Renal cortex interstitium (tissue), 11 donors: ENCODE data around the gene GRIN3B. TPM values are rescaled to one million over a fixed set of nuclear protein-coding genes. Genes with fewer than 3 reads are reported as not detected.

Experiments used
- DNase-seq, 11 donors: peaks; one replicate each; pipeline ENCODE4 v3.0.0-alpha.2; 2013; ENCODE audit warnings: low read depth in 9 of 11, low spot score in 4 of 11; ENCODE audit errors: extremely low read depth in 1 of 11
- polyA plus RNA-seq, 3 donors: library from polyadenylated mRNA; unstranded; fragments of 120-200 nt; gene quantifications; one replicate each; pipeline ENCODE4 v1.2.1, GENCODE V29; 2013; ENCODE audit not compliant: insufficient read length in 3 of 3

Gene GRIN3B
- polyA plus RNA-seq, 3 donors = 0.37 to 2.0 (median 1.2) TPM

DNA sequence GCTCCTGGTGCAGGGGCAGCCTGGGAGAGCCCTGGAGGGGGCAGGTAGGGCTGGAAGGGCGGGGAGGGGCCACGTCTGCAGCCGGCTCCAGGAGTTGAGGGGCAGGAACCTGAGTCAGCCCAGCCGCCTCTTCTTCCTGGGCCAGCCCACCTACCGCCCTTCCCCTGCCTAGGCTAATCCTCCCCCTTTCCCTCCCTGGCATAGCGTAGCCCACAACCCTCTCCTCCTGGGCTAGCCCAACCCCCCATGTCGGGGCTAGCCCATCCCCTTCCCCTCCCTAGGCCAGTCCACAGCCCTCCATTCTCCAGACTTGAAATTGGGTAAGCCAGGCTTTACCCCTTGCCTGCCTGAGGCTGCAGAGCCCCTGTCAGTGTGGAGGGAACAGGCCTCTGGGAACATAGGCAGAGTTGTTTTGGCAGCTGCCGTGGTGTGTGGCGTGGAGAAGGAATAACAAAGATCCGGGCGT lies 36.7 kb upstream of the GRIN3B start:
- DNase-seq = no peak

DNA sequence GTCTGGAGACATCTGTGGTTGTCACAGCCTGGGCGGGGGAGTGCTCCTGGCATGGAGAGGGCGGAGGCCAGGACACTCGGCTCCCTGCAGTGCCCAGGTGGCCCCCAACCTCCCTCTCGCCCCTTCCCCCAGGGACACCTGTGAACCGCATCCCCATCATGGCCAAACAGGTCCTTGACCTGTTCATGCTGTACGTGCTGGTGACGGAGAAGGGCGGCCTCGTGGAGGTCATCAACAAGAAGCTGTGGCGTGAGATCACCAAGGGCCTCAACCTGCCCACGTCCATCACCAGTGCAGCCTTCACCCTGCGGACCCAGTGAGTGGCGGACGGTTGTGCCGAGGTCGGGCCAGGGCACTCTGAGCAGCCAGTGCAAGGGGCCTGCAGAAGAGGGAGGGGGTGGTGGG lies 36.1 kb upstream of the GRIN3B start:
- DNase-seq = no peak

DNA sequence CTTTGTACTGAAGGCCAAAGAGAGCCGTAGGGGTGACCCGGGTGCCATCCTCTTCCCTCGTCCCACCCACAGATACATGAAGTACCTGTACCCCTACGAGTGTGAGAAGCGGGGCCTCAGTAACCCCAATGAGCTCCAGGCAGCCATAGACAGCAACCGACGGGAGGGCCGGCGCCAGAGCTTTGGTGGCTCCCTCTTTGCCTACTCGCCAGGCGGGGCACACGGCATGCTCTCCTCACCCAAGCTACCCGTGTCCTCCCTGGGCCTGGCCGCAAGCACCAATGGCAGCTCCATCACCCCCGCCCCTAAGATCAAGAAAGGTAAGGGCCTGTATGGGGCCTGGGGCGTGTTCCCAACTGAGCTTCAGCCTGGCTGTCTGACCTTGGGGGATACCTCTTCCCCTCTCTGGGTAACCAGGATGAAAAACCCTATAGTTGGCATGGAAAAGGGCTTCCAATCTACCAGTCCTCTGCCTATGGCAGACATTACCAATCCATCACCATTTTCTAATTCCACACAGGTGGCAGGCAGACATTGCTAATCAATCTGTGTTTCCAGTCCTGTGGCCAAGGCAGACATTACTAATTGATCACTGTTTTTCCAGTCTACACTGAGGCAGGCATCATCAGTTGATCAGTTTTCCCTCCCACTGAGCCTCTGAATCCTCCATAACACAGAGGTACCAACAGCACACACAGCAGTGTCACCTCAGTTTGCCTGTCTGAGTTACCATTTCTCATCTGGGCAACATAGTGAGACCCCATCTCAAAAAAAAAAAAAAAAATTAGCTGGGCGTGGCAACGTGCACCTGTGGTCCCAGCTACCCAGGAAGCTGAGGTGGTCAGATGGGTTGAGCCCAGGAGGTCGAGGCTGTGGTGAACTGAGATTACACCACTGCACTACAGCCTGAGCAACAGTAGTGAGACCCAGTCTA lies 35.2 kb upstream of the GRIN3B start:
- no peak for DNase-seq

DNA sequence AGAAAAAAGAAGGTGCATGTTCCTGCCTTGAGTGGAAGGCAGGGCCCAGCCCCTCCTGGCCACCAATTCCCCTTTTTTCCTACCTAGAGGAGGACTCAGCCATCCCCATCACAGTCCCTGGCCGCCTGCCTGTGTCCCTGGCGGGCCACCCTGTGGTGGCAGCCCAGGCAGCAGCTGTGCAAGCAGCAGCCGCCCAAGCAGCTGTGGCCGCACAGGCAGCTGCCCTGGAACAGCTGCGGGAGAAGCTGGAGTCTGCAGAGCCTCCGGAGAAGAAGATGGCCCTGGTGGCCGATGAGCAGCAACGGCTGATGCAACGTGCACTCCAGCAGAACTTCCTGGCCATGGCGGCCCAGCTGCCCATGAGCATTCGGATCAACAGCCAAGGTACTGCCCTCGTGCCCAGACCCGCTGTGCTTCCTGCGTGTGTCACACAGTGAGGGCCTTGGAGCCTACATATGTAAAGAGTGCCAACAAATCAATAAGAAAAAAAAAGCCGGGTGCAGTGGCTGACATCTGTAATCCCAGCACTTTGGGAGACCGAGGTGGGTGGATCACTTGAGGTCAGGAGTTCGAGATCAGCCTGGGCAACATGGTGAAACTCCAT lies 33.6 kb upstream of the GRIN3B start:
- DNase-seq = no peak

DNA sequence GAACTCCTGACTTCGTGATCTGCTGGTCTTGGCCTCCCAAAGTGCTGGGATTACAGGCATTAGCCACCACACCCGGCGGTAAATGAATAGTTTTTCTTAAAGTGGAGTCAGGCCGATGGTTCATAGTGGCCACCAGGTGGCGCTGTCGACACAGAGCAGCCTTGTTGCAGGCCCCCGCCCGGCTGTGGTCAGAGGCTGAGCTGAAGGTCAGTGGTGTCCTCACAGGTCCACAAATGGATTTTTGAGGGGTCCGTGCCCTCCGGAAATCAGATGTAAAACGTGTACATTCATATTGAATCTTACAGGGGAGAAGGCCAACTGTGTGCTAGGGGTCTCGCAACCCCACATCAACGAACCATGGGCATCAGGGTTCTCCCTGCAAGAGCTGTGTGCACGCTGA lies 29.5 kb upstream of the GRIN3B start:
- DNase-seq = no peak

DNA sequence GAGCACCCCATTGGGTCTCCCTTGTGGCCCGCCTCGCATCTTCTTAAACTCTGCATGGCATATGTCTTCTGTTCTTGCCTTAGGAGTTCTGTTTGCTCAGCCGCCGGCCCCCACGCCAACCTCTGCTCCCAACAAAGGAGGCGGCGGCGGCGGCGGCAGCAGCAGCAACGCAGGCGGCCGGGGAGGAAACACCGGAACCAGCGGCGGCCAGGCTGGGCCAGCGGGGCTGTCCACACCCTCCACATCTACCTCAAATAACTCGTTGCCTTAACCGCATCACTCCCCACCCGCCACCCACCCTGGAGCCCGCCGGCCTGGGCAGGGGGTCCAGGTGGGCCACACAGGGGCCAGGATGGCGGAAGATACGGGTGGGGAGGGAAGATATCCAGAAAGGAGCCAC lies 28.4 kb upstream of the GRIN3B start:
- no peak for DNase-seq

DNA sequence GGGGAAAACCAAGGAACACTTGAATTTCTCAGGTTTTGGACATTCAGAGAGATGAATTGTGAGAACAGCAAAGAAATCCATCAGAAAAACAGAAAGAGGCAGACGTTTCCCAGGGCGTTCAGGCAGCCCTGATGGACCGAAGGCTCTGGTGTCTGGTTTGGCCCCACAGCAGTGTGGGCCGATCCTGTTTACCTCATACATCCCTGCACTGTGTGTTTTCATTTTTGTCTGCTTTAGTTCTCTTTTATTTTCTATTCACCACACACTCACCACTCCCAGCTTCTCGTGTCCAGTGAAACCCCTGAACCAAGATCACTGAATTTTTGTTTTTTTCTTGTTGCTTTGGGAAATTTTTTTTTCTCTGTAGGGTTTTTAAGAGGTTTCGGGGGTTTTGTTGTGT lies 27.9 kb upstream of the GRIN3B start:
- DNase-seq = no peak

DNA sequence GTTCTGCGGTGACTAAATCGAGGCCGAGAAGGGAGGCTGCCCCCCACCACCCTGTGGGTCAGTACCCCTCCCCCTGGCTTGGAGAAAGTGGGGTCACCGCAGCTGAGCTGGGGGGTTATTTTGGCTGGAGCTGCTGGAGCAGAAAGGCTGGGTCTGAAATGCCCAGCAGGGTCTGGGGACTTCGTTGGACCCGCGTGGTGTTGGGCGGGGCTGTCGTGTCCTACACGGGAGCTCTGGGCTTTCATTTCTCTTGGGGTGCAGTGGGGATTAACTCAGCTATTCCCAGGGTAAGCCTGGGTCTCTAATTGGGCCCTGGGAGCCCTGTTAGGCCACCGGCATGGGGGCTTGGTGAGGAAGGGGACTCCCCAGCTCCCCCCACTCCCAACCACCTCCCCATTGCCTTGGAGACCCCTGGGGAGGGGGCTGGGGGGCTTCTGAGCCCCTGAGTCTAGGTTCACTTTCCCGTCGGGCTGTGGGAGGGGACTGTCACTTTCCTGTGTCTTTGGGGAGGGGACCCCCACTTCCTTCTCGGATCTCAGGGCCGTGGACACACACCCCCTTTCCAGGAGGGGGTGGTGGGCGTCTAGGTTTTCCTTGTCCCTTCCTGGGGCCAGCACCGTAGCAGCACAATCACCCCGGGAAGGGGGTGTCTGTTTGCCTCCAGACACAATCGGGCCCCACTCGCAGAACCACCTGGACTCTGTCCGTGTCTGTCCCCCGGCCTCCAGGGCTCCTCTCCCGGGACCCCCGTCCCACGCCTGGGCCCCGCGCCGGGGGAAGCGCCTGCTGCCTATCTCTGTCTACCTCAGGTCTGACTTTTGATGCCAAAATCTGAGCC lies 26.3 kb upstream of the GRIN3B start:
- DNase-seq = no peak

DNA sequence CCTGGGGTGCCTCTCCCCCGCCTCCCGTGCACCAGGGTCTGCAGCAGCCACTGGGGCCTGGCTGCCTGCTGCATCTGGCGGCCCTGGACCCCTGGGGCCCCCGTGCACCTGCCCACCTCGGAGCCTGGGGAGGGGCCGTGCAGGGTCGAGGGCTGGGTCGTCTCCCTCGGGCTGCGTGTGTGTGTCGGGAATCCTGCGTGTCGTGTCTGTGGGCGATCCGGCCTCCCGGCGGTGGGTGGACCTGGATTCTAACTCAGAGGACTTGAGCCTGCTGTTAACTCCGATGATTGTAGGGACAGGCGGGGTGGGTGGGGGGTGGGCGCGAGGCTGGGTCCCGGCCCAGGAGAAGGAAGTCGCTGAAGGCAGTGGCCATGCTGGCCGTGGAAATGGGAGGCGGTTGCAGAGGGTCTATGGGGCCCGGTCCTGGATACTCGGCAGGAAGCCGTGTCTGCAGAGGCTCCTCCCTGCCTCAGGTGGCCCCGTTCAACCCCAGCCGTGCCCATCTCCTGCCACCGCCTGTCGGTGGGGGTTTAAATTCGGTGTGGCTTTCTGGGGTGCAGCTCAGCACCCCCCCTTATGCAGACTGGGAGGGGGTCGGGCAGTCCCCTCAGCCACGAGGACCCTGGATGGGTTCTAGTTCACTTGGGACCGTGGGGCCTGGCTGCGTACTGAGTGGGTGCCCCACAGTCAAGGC lies 25.5 kb upstream of the GRIN3B start:
- DNase-seq = no peak

DNA sequence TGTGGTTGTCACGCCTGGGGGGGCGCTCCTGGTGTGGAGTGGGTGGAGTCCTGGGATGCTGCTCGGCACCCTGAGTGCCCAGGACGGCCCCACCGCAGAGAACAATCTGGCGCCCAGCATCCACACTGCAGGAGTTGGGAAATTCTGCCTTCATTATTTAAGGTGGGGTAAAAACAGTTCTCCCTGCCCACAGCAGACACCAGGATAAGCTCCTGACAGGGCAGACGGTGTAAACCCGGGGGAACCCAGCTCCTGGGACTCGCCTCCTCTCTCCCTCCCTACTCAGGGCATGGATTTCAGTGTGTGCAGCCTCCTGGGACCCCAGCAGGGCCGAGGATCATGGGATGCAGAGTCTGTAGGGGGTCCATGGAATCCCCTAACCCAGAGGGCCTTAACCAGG lies 23.7 kb upstream of the GRIN3B start:
- DNase-seq = no peak

DNA sequence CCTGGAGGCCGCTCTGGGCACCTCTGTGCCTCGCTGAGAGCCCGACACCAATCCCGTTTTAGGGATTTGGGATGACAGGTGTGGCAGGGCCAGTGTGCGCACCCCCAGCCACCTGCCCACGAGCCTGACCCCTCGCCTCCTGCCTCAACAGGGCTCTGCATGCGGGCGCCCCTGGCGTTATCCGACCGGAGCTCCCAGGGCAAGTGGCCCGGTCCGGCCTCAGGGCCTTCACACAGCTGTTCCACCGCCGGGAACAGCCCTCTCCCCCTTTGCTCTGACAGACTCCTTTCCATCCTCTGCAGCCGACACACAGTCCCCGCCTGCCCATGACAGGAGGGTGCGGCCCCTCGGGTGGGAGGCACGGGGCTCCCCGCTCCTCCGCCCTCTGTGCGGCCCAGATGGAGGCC lies 23.2 kb upstream of the GRIN3B start:
- DNase-seq = no peak

DNA sequence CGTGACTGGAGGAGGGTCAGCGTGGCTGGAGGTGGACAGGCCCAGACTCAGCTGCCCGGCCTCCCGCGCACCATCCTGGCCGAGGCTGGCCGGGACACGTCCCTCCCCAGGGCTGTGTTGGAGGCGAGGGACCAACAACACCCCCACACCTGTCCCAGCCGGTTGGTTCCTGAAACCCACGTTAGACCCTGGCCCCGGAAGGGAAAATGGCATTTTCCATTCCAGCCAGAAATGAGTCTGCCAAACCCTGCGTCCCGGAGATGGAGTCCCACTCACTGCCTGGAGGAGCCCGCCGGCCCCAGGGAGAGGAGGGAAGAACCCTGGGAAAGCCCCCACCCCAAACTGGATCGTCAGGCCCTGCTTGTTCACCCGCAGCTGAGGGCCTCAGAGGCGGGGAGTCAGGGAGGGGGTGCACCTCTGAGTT lies 20.9 kb upstream of the GRIN3B start:
- peak in 1 of 11 donors; percentile 36 for DNase-seq

DNA sequence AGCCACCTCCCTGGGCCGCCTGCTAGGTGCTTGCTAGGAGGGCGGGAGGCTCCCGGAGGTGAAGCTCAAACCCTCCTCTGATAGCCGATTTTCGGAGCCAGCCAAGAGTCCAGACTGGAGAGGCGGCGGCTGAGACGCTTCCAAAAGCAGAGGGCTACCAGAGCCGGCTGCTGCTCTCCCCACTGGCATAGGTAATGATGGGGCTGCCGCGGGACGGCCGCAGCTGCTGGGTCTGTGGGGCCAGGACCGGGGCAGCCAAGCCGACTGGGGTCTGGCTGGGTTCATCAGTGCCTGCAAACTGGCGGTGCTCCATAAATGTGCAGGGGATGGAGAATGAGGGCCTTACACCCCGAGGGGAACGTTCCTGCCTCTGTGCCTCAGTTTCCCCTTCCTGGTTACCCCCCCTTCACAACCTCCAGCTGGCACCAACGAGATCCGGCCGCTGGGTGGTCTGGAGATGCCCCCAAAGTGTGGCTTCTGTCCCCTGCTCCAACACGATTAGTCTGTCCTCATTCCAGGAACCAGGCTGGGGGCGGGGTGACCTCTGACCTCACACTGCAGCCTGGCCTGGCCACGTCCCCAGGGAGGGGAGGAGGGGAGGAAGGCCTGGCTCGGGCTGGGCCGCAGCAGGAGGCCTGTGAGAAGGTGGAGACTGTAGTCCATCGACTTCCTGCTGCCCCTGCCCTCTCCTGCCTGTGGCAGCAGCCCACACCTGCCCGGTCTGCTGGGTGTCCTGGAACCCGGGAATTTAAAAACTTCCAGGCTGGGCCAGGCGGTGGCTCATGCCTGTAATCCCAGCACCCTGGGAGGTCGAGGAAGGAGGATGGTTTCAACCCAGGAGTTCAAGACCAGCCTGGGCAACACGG lies 19.9 kb upstream of the GRIN3B start:
- no peak for DNase-seq

DNA sequence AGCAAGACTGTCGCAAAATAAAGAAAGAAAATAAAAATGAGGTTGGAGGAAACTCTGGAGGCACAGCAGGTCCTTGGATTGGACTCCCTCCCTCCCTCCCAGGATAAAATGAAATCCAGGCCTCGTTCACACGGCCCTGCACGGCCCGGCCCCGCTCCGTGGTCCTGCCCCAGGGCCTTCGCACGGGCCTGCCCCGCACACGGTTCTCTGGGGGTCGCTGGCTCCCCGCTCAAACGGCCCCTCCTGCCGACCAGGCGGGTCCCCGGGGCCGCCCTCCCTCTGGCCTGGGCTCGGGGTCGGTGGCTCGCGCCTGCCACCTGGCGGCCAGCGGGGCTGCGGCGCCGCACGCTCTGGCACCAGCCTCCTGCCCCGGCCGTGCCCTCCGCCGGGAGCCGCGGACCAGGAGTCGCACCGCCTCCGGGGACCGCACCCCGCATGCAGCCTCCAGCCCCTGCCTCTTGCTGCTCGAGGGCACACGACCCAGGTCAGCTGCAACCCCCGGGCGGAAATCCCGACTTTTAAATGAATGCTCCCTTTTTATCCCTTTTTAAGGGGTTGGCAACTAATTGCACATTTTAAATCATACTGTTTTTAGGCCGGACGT lies 17.6 kb upstream of the GRIN3B start:
- peak in 4 of 11 donors; percentile 47 to 69 (median 67) for DNase-seq

DNA sequence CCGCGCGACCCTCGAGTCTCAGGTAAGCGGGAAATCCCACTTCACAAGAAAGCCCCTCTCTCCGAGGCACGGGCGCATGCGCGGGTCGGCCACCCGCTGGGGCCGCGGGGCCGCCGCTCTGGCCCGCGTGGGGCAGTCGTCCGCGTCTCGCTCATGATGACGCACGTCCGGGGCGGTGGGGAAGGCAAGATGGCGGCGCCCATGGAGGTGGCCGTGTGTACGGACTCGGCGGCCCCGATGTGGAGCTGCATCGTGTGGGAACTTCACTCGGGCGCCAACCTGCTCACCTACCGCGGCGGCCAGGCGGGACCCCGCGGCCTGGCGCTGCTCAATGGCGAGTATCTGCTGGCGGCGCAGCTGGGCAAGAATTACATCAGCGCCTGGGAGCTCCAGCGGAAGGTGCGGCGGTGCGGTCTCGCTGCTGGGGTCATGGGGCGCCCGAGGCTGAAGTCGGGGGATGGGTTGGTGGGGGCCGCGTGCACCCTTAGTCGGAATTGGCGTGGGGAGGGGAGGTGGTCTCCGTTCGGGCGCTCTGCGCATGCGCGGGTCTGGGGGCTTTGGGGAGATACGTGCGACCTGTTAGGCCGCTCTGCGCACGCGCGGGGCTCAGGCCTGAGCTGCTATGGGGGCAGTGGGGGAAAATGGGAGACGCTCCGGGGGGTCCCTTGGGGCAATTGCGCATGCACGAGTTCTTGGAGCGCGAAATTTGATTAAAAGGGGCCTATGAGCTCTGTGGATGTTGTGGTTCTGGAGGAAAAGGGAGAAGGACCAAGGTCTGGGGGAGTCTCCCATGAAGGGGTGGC lies 15.9 kb upstream of the GRIN3B start, which contains the start of gene WDR18:
Gene WDR18 (plus strand): TSS at position 181 of the 803 bp plus-strand sequence. CDS start 9 bp downstream, at position 190.
- peak in 10 of 11 donors; percentile 78 to 91 (median 84) for DNase-seq

DNA sequence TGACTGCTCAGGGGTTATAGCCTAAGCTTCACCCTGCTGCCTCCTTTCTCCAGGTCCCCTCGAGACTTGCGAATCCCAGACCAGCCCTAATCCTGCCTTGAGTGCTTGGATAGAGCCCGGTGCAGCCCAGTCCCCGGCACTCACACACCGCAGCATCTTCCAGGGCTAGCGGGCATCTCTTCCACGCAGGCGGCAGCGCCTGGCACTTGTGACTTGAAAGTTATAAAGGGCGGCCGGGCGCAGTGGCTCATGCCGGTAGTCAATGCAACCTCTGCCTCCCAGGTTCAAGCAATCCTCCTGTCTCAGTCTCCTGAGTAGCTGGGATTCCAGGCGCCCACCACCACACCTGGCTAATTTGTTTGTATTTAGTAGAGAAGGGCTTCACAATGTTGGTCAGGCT lies 14.1 kb upstream of the GRIN3B start:
- no peak for DNase-seq

DNA sequence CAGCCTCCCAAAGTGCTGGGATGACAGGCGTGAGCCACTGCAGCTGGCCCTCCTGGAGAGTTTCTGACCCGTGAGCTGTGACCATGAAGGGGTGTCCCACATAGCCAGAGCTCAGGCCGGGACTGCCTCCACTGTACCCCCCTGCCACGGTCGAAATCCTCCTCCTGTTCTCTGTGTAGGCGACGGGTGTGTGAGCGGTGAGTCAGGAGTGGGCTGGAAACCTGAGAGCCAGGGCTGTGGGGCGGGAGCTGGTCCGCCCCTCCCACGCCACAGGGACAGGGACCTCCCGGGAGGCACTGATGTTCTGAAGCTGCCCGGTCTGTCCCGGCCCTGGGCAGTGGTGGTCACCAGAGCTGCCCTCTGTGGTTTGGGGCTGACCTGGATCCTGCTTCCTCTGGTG lies 12.1 kb upstream of the GRIN3B start:
- DNase-seq = no peak
